Tibial nerve (tissue), 4 donors: ENCODE results near the gene EPHA3. TPM values are rescaled to one million over a fixed set of nuclear protein-coding genes. Genes with fewer than 3 reads are reported as not detected.

Experiments used
- DNase-seq, 2 donors: peaks; one replicate each; pipeline ENCODE4 v3.0.0-alpha.2; 2019; ENCODE audit warnings: low spot score in 2 of 2
- H3K27ac ChIP-seq, 4 donors: fragments of 200-600 bp; sonication (generic) in 3 of 4; one replicate each; pipeline ENCODE4 v1.5.1; 2017 to 2019; ENCODE audit warnings: mild to moderate bottlenecking in 1 of 4
- H3K27me3 ChIP-seq, 2 donors: fragments of 200-600 bp; sonication (generic) in 1 of 2; one replicate each; pipeline versions ENCODE4 v1.5.1 to v1.6.0; 2017 to 2019
- H3K36me3 ChIP-seq, 3 donors: fragments of 200-600 bp; sonication (generic); one replicate each; pipeline ENCODE4 v1.5.1; 2018 to 2019
- H3K4me1 ChIP-seq, 4 donors: fragments of 200-600 bp; sonication (generic) in 3 of 4; one replicate each; pipeline ENCODE4 v1.5.1; 2017 to 2019
- H3K4me3 ChIP-seq, 4 donors: fragments of 200-600 bp; sonication (generic) in 3 of 4; one replicate each; pipeline ENCODE4 v1.5.1; 2017 to 2019; ENCODE audit warnings: mild to moderate bottlenecking in 1 of 4, moderate library complexity in 1 of 4
- H3K9me3 ChIP-seq, 4 donors: fragments of 200-600 bp; sonication (generic) in 3 of 4; one replicate each; pipeline ENCODE4 v1.5.1; 2017 to 2019
- EP300 ChIP-seq, 2 donors: sonication (generic); formaldehyde crosslinking; IDR thresholded peaks; one replicate each; pipeline ENCODE4 v1.6.1; 2017; ENCODE audit warnings: antibody characterized with exemption in 2 of 2, mild to moderate bottlenecking in 1 of 2
- POLR2A ChIP-seq, 2 donors: fragments of 450-650 bp; IDR thresholded peaks; one replicate each; pipeline ENCODE4 v1.6.1; 2017; ENCODE audit warnings: antibody characterized with exemption in 2 of 2, mild to moderate bottlenecking in 2 of 2, moderate library complexity in 2 of 2
- WGBS, 2 donors: methylation state at CpG; one replicate each; pipeline ENCODE4 v1.1.5; 2018; 5-methylcytosine and 5-hydroxymethylcytosine counted together
- total RNA-seq, 4 donors: library from RNA; depleted of rRNA; stranded (reverse); fragments of >200 nt; gene quantifications; one replicate each; pipeline ENCODE4 v1.1.0, GENCODE V29; 2016
- TF ChIP-seq, protein P1 (sequence below), 5 experiments: fragments of 200-600 bp in 3 of 5; fragments of 450-650 bp in 2 of 5; sonication (generic) in 3 of 5; IDR thresholded peaks; one replicate each; pipeline ENCODE4 v1.5.1; 2016 to 2019; ENCODE audit warnings: antibody characterized with exemption in 5 of 5, mild to moderate bottlenecking in 3 of 5, moderate library complexity in 2 of 5

Gene EPHA3
- 10 to 100 TPM in 1 of 4 donors, 1 to 10 TPM in 3; 6.1 to 20.1 (median 7.9) TPM for total RNA-seq

- H3K27me3 ChIP-seq: no peaks in the 10 kb centered on the region
- no peaks in the 10 kb centered on the region for H3K36me3 ChIP-seq
- peak within 1 kb of the TSS; percentile 38 to 54 (median 51) for H3K4me3 ChIP-seq
- peak within 1 kb of the TSS in 1 of 4 donors; percentile 16 for H3K27ac ChIP-seq
- 2% methylated on average over 25 to 32 of the region's 32 CpGs for WGBS, 2 donors
- DNase-seq: peak; percentile 61 to 66
- no peaks in the 10 kb centered on the region for H3K9me3 ChIP-seq
- peaks cover 0 to 17% (median 0%) of the 10 kb centered on the region in 4 donors for H3K4me1 ChIP-seq
- TF ChIP-seq POLR2A (IDR thresholded peaks at IDR 0.05) (peak in 1 of 2 donors; percentile 50), EP300 (IDR thresholded peaks at IDR 0.05) (peak in 1 of 2 donors; percentile 64)
- TF ChIP-seq, protein P1, sequence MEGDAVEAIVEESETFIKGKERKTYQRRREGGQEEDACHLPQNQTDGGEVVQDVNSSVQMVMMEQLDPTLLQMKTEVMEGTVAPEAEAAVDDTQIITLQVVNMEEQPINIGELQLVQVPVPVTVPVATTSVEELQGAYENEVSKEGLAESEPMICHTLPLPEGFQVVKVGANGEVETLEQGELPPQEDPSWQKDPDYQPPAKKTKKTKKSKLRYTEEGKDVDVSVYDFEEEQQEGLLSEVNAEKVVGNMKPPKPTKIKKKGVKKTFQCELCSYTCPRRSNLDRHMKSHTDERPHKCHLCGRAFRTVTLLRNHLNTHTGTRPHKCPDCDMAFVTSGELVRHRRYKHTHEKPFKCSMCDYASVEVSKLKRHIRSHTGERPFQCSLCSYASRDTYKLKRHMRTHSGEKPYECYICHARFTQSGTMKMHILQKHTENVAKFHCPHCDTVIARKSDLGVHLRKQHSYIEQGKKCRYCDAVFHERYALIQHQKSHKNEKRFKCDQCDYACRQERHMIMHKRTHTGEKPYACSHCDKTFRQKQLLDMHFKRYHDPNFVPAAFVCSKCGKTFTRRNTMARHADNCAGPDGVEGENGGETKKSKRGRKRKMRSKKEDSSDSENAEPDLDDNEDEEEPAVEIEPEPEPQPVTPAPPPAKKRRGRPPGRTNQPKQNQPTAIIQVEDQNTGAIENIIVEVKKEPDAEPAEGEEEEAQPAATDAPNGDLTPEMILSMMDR (IDR thresholded peaks at IDR 0.05): no peak
Measured at GRCh38 chr3:89107461-89108290, at the start of gene EPHA3. Gene EPHA3, plus strand, starts transcription at chr3:89107621. Its CDS starts 128 bp downstream, at chr3:89107749.

- Histone ChIP-seq H3K4me1 (no peaks in the 10 kb centered on the region), H3K27ac (no peak overlapping the region), H3K36me3 (no peaks in the 10 kb centered on the region), H3K27me3 (no peaks in the 10 kb centered on the region), H3K9me3 (no peaks in the 10 kb centered on the region), H3K4me3 (no peak overlapping the region)
- 85 to 93% methylated on average over 2 of the region's 2 CpGs for WGBS, 2 donors
- TF ChIP-seq EP300 (IDR thresholded peaks at IDR 0.05): no peak
- TF ChIP-seq, protein P1 (IDR thresholded peaks at IDR 0.05): no peak
- no peak for TF ChIP-seq POLR2A (IDR thresholded peaks at IDR 0.05)
- DNase-seq: no peak
Measured at GRCh38 chr3:89058371-89058770, 49.0 kb upstream of the EPHA3 start.

- no peaks in the 10 kb centered on the region for H3K9me3 ChIP-seq
- no peaks in the 10 kb centered on the region for H3K27me3 ChIP-seq
- H3K36me3 ChIP-seq: no peaks in the 10 kb centered on the region
- DNase-seq: no peak
- H3K4me1 ChIP-seq: no peaks in the 10 kb centered on the region
- TF ChIP-seq POLR2A (IDR thresholded peaks at IDR 0.05) (no peak), EP300 (IDR thresholded peaks at IDR 0.05) (no peak)
- TF ChIP-seq, protein P1 (IDR thresholded peaks at IDR 0.05): no peak
- WGBS, 2 donors: 69 to 74% methylated on average over 5 of the region's 5 CpGs
- H3K4me3 ChIP-seq: no peak overlapping the region
- no peak overlapping the region for H3K27ac ChIP-seq
Measured at GRCh38 chr3:89059211-89059925, 48.1 kb upstream of the EPHA3 start.

DNA sequence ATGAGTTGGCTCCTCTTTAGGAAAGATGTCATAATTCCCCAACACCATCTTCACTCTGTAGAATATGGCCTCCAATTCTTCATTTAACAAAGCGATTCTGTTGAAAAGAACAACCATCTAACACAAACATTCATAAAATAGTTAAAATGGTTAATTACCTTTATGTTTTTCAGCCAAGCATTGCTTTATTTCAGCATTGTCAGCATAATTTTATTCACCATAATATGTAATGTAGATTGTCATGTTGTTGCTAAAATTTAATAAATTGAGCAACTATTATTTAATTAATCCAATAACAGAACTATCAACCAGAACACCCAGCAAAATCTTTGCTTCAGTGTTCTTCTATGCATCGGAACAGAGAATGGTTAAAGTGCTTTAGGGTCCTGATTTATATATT is 46.2 kb upstream of the EPHA3 start:
- Histone ChIP-seq H3K9me3 (no peaks in the 10 kb centered on the region), H3K27me3 (no peaks in the 10 kb centered on the region), H3K27ac (no peak overlapping the region), H3K4me1 (no peaks in the 10 kb centered on the region), H3K36me3 (no peaks in the 10 kb centered on the region), H3K4me3 (no peak overlapping the region)
- no peak for DNase-seq
- TF ChIP-seq, protein P1 (IDR thresholded peaks at IDR 0.05): no peak
- TF ChIP-seq EP300 (IDR thresholded peaks at IDR 0.05): no peak
- TF ChIP-seq POLR2A (IDR thresholded peaks at IDR 0.05): no peak
- 93 to 98% methylated on average over 2 of the region's 2 CpGs for whole genome bisulfite sequencing, 2 donors

DNA sequence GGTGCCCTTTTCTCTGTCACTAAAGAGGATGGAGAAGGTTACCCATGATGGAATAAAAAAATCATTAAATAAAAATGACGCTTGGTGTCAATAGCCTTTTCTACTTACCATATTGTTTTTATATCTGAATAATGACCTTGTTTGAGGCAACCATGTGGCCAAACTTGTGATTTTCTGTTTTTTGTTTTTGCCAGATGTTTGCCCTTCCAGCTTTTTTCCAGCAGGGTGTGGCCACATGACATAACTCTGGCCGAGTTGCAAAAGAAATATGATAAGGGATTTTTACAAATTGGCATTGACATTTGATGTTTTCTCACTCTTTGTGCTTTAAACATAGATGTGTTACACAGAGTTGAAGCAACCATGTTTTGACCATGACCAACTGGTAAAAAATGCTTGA is 39.7 kb upstream of the EPHA3 start:
- Histone ChIP-seq H3K27ac (no peak overlapping the region), H3K4me3 (no peak overlapping the region), H3K4me1 (peaks cover 0 to 4% (median 0%) of the 10 kb centered on the region in 4 donors), H3K36me3 (no peaks in the 10 kb centered on the region), H3K27me3 (no peaks in the 10 kb centered on the region), H3K9me3 (no peaks in the 10 kb centered on the region)
- TF ChIP-seq, protein P1 (IDR thresholded peaks at IDR 0.05): no peak
- TF ChIP-seq EP300 (IDR thresholded peaks at IDR 0.05): no peak
- TF ChIP-seq POLR2A (IDR thresholded peaks at IDR 0.05): no peak
- DNase-seq: no peak
- WGBS, 2 donors: 29 to 43% methylated on average over 2 of the region's 2 CpGs
